ENCODE measurements around the gene SPATA31C1.
"Not testable (repeated sequence)": the region's sequence is repeated elsewhere in the genome, so short reads cannot be mapped to it uniquely, and the experiment has no call there.

The SPATA31C1 gene

DNA sequence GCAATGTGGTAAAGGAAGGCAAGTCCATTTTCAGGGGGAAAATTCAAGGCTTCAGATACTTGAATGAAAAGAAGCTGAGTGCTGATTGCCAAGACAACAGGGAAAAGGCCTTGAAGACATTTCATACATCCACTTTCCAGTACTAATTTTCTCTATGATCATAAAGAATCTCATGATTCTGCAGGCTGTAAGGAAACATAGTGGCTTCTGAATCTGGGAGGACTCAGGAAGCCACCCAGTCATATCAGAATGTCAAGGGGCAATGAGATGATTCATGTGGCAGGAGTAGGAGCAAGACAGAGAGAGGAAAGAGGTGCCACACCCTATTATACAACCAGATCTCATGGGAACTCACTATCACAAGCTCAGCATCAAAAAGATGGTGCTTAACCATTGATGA is 11.4 kb downstream of the SPATA31C1 start:
- FAIRE-seq, result not testable (repeated sequence)

DNA sequence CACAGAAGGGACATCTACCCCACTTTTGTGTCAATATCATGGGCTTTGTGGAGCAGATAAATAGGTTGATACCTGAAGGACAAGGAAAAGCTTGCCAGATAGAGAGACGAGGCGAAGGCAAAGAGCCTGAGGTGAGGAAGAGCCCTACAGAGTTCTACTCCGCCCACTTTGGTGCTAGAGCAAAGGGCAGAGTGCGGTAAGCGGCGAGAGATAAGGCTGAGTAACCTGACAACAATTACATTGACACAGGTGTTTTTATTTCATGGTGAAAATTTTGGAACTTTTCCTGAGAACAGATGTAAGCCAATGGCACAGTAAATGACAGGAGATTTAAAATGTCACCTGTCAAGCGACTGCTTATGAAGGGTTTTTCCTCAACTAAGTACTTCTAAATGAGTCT is 16.7 kb downstream of the SPATA31C1 start:
- not testable (repeated sequence) for FAIRE-seq; DNase-seq (ENCODE audit: insufficient read length)

More for the DNA sequence above, 11.4 kb downstream of the SPATA31C1 start:
- not testable (repeated sequence) for DNase-seq (ENCODE audit: insufficient read length)

DNA sequence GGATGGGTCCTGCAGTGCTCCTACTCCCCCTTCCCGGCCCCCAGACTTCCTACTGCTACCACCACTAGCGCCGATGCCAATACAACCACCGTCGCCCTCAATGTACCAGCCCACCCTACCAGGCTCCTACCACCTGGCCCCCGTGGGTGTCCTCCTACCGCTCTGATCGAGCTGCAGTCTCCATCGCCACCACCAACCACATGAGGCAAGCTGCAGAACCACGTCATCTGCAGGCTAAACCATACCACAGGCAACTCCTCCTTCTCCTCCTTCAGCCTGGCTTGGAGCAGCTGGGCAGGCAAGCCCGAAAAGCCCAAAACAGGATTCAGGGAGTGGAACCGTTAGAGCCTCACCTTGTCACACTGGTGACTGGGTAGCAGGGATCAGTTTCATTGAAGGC is 19.6 kb downstream of the SPATA31C1 start:
- DNase-seq (ENCODE audit: insufficient read length); FAIRE-seq: not testable (repeated sequence)

GRCh38 chr9:87937918-87938317 is 20.2 kb downstream of the SPATA31C1 start:
- not testable (repeated sequence) for DNase-seq (ENCODE audit: insufficient read length); FAIRE-seq

DNA sequence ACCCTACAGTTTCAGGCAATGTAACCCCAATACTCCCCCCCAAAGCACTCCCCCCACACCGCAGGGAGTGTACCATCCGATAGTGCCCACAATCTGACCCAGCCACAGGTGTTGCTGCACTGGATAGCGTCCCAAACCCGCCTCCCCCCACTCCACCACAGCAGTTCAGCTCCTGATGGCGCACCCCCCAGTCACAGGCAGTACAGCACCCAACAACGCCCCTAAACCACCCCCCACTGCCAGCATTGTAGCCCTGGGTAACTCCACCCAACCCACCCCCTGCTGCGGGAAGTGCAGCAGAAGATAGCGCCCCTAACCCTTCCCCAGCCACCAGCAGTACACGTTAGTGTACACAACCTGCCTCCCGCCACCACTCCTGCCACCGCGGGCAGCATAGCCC is 20.6 kb downstream of the SPATA31C1 start:
- DNase-seq (ENCODE audit: insufficient read length); FAIRE-seq: not testable (repeated sequence)

GRCh38 chr9:87939096-87939495 is 21.3 kb downstream of the SPATA31C1 start:
- not testable (repeated sequence) for FAIRE-seq; DNase-seq (ENCODE audit: insufficient read length)

DNA sequence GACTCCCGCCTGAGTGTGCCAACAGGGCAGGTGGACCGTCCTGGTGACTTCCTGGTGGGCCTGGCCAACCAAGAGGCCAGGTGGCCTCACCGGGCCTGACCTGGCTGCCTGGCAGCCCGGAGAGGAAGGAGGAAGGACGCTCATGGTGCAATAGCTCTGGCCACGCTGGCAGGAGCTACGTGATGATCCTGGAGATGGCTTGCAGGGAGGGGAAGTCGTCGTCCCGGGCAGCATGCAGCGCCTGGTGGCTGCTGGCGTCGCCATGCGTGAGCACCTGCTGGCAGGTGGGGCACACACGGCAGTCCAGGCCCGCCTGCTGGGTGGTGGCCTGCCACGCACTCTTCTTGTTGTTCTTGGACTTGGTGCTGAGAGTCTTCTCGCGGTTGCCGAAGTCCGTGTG is 26.3 kb downstream of the SPATA31C1 start:
- DNase-seq (ENCODE audit: insufficient read length) (no peak), FAIRE-seq (no peak)
- no peak for TF ChIP-seq TAF1 (IDR thresholded peaks at IDR 0.05; ENCODE audit: borderline replicate concordance, low read depth, low read length)
- TF ChIP-seq POLR2AphosphoS5 (IDR thresholded peaks at IDR 0.05; ENCODE audit: low read depth, low read length), result no peak
- no peak for TF ChIP-seq POLR2A (IDR thresholded peaks at IDR 0.05; ENCODE audit: low read depth, low read length)

GRCh38 chr9:87944682-87945081 is 26.9 kb downstream of the SPATA31C1 start:
- FAIRE-seq (no peak), DNase-seq (ENCODE audit: insufficient read length) (no peak)
- TF ChIP-seq TAF1 (IDR thresholded peaks at IDR 0.05; ENCODE audit: borderline replicate concordance, low read depth, low read length) (no peak), POLR2AphosphoS5 (IDR thresholded peaks at IDR 0.05; ENCODE audit: low read depth, low read length) (no peak), POLR2A (IDR thresholded peaks at IDR 0.05; ENCODE audit: low read depth, low read length) (no peak)

DNA sequence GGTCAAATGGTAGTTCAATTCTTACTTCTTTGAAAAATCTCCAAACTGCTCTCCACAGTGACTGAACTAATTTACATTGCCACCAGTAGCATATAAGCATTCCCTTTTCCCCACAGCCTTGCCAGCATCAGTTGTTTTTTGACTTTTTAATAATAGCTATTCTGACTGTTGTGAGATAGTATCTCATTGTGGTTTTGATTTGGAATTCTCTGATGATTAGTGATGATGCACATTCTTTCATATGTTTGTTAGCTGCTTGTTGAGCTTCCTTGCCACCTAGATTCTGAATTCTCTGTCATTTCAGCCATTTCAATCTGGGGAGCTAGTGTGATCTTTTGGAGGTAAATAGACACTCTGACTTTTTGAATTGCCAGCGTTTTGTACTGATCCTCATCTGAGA is 32.5 kb downstream of the SPATA31C1 start:
- no peak for DNase-seq (ENCODE audit: insufficient read length)
- no peak for TF ChIP-seq TAF1 (IDR thresholded peaks at IDR 0.05; ENCODE audit: borderline replicate concordance, low read depth, low read length)
- TF ChIP-seq POLR2A (IDR thresholded peaks at IDR 0.05; ENCODE audit: low read depth, low read length), result no peak
- no peak for FAIRE-seq

- DNase-seq (ENCODE audit: insufficient read length) (no peak), FAIRE-seq (no peak)
These were observed 33.2 kb downstream of the SPATA31C1 start for GRCh38 chr9:87950765-87951488.

DNA sequence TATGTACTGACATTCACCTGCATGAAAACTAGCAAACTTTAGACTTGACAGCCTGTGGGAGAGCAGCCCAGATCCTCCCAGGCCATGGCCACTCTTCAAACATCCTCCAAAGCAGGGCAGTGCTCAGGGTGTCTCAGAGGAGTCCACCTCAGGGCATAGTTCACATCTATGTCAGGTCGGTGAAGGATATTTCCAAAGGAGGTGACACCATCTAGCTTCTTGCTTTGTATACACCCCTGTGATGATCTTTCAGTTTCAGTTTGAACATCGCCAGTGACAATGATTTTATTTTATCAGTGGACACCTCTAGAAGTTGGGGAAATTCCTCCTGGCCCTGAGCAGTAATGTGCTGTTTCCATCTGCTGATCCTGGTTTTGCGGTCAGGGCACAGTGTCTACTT is 36.5 kb downstream of the SPATA31C1 start:
- no peak for DNase-seq (ENCODE audit: insufficient read length)
- FAIRE-seq, result no peak
- TF ChIP-seq TAF1 (IDR thresholded peaks at IDR 0.05; ENCODE audit: borderline replicate concordance, low read depth, low read length), result no peak
- no peak for TF ChIP-seq POLR2AphosphoS5 (IDR thresholded peaks at IDR 0.05; ENCODE audit: low read depth, low read length)
- no peak for TF ChIP-seq POLR2A (IDR thresholded peaks at IDR 0.05; ENCODE audit: low read depth, low read length)

More at GRCh38 chr9:87950765-87951488, 33.2 kb downstream of the SPATA31C1 start:
- TF ChIP-seq TAF1 (IDR thresholded peaks at IDR 0.05; ENCODE audit: borderline replicate concordance, low read depth, low read length) (no peak), POLR2A (IDR thresholded peaks at IDR 0.05; ENCODE audit: low read depth, low read length) (no peak), POLR2AphosphoS5 (IDR thresholded peaks at IDR 0.05; ENCODE audit: low read depth, low read length) (no peak)

DNA sequence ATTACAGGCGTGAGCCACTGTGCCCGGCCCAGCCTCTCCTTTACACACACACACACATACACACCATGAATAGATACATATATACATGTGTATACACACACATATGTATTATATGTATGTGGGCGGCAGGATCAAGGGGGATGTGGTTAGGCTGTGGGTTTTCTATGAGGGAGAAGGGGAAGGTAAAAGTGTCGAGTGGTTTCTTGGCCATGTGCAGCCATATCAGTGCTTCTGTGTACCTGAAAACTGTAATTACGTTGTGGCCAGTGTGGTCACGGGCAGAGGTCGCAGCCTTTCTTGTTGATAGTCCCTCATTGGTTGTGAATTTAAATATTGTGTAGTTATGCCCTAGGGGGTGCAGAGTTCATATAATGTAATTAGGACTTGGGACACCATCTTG is 40.1 kb downstream of the SPATA31C1 start:
- DNase-seq (ENCODE audit: insufficient read length), result no peak
- TF ChIP-seq TAF1 (IDR thresholded peaks at IDR 0.05; ENCODE audit: borderline replicate concordance, low read depth, low read length), result no peak
- TF ChIP-seq POLR2AphosphoS5 (IDR thresholded peaks at IDR 0.05; ENCODE audit: low read depth, low read length), result no peak
- no peak for TF ChIP-seq POLR2A (IDR thresholded peaks at IDR 0.05; ENCODE audit: low read depth, low read length)
- FAIRE-seq, result no peak

DNA sequence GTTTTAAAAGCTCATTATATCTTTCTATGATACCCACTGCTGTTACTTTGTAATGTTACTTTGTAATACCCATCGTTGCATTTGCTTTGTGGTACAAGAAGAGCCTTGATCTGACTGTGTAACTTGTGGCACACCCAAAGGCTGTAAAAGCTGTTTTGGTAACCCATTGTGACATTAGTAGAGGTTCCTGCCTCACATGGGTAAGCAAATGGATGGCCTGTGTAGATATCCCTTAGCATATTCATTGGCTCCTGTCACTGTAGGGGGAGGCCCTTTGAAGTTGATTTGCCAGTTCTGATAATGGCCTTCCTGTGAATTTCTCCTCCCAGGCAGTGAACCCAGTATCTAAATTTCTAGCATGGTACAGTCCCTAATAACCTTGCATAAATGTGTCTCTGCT is 40.8 kb downstream of the SPATA31C1 start:
- TF ChIP-seq TAF1 (IDR thresholded peaks at IDR 0.05; ENCODE audit: borderline replicate concordance, low read depth, low read length) (no peak), POLR2A (IDR thresholded peaks at IDR 0.05; ENCODE audit: low read depth, low read length) (no peak), POLR2AphosphoS5 (IDR thresholded peaks at IDR 0.05; ENCODE audit: low read depth, low read length) (no peak)
- FAIRE-seq, result no peak
- no peak for DNase-seq (ENCODE audit: insufficient read length)
